CD4-positive, alpha-beta T cell treated with Interleukin-4 for 1 hour (primary cell): ENCODE data around the gene SRRM5.
"Not testable (repeated sequence)": the region's sequence is repeated elsewhere in the genome, so short reads cannot be mapped to it uniquely, and the experiment has no call there.

Experiments
- DNase-seq, 2 donors: peaks; one replicate each; pipeline ENCODE4 v3.0.0-alpha.2; 2020 to 2022

SRRM5 gene

GRCh38 chr19:43616306-43616705 is 4.4 kb downstream of the SRRM5 start:
- DNase-seq: no peak

DNA sequence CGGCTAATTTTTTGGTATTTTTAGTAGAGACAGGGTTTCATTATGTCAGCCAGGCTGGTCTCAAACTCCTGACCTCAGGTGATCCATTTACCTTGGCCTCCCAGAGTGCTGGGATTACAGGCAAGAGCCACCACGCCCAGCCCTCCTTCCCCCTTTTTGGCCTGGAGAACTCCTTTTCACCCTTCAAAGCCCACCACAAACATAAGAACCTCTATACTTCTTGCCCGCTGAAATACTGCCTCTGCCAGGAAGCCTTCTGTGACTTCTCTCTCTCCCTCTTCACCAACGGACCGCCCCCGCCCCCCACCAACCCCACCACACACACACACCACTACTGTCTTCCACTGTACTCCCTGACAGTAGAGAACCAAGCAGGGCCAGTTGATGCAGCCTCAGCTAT is 5.1 kb downstream of the SRRM5 start:
- no peak for DNase-seq

DNA sequence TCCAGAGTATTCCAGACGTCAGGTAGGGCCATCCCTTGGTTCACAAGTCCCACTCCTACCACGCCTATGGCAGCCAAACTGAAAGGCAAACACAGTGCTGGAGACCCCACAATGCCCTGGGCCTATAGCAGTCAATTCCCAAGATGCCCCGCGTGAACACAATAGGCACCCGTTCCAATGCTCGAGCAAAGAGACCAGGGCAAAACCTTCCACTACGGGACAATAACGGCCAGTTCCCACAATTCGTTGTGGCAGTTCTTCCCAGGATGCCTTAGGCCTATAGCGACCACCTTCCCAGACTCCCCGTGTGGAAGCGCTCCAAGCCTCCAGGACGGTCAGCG is 7.0 kb downstream of the SRRM5 start:
- peak; percentile 39 to 44 for DNase-seq

DNA sequence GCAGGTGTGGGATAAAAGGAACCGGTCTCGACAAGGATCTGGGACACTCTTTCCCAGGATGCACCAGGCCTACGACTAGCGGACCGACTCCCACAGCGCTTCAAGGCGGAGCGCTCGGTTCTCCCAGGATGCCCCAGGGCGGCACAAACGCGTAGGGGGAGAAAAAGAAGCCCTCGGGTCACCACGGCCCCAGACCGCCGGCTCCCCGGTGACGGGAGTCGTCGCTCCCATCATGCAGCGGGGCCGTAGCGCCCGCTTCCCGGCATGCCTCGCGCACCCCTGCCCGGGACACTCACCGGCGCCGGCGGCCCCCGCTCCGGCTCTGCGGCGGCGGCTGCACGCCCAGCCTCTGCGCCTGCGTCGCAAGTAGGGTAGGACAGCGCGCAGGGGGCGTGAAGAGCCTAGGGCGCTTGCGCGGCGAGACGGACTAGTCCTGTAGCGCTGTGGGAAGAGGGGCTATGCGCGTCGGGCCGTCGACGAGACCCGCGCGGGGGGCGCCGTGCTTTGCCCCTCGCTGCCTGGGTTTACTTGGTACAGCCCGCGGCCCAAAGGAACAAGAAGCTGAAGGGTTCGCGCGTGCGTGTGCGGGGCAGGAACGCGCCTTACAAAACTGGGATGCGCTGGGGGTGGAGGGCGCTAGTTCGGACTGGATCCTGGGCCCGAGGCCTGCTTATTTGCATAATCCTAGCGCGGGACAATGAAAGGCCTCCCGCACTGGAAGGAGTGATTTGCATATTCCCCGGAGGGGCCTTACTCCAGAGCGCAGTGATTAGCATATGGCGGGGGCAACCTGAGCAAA is 7.6 kb downstream of the SRRM5 start, which contains the start of gene ZNF428:
Gene ZNF428, minus strand, starts transcription at position 368 of the 799 bp plus-strand sequence. CDS start 5,325 bp downstream, outside the sequence.
- DNase-seq: peak; percentile 90

DNA sequence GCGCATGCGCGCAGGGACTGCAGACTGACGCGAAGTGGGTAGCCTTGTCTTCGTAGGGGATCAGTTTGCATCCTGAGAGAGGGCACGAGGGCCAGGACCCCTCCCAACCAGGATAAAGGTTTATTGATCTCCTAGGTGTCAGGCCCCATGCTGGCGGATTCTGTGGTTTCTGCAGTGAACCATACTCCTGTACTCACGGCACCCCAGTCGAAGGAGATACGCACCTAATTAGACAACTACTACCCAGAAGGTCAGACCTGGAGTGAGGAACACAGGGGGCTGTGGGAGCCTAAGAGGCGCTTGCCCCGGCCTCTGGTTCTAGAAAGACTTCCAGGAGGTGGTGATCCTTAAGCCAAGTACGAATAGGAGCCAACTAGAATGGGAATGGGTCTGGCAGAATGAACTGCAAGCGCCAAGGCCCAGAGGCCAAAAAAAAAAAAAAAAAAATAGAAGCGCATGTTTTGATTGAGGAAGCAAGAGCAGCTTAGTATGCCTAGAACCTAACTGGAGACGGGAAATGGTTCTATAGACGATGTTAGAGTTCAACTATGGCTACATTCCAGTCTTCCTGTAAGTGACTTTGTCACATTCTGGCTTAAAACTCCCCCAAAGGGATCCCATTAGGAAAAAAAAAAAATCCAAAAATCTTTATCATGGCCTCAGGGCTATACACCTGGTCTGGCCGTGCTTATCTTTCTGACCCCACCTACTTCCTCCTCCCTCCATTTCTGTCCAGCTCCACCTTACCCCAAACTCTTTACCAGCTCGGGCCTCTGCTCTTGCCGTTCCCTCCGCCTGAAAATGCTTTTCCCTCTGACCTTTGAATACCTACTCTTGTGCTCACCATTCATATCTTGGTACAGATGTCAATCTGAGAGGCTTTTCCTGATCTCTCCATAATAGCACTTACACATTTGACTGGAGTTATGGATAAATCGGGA is 8.4 kb downstream of the SRRM5 start:
- peak in 1 of 2 donors; percentile 87 for DNase-seq

DNA sequence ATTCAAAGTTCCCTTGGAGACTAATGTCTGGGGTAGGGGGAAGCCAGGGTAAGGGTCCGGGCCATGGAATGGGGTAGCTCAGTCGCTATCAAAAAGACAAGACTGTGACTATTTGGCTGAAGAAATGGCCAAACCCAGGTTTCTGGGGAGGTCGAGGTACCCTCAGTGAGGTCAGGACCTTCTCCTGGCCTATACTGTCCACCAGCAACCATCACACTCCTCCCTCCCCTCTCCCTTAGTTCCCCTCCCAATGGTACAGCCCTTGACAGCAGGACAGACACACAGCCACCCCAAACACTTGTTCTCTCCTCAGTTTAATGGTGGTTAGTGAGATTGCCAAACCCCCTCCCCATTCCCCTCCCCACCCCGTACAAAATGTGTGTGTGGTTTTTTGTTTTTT is 10.2 kb downstream of the SRRM5 start:
- DNase-seq: no peak

GRCh38 chr19:43622956-43623355 is 11.1 kb downstream of the SRRM5 start:
- no peak for DNase-seq

- DNase-seq: no peak
Observed at GRCh38 chr19:43623889-43624670, 12.2 kb downstream of the SRRM5 start.

DNA sequence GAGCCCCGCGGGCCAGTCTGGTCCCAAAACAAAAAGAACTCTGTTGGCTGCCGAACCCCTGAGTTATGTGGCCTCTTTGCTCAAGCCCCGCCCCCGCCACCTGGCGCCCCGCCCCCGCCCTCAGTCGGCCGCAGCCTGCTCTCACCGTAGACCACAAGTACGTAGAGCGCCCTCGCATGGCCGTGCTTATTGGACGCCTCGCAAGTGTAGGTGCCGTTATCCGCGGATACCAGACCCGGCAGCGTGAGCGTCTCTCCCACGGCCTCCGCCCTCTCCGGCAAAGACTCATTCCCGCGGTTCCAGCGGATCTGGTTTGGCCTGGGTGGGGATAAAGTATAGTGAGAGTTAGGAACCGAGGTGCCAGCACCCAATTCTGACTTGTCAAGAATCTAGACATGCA is 13.0 kb downstream of the SRRM5 start:
- DNase-seq: peak; percentile 88 to 89

GRCh38 chr19:43625918-43626579 is 14.2 kb downstream of the SRRM5 start:
- peak in 1 of 2 donors; percentile 21 for DNase-seq

DNA sequence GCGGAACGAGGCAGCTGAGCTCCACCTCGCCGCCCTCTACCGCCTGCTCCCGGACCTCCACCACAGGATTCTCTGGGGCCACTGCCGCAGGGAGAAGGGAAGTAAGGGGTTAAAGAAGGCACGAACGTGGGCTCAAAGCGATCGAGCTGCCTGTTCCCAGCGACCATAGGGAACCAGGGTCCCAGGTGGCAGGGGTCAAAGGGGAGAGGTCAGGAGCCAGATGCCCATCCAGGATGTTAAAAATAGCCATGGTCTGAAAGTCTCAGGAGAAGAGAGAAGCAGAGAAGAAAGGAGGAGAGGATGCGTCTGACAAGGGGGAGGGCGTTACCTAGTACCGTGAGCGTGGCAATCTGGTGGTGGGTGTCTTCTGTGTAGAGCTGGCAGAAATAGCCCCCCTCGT is 14.9 kb downstream of the SRRM5 start:
- DNase-seq: no peak

GRCh38 chr19:43628646-43629326 is 16.9 kb downstream of the SRRM5 start:
- DNase-seq: no peak

GRCh38 chr19:43631491-43631890 is 19.6 kb downstream of the SRRM5 start:
- DNase-seq: no peak

DNA sequence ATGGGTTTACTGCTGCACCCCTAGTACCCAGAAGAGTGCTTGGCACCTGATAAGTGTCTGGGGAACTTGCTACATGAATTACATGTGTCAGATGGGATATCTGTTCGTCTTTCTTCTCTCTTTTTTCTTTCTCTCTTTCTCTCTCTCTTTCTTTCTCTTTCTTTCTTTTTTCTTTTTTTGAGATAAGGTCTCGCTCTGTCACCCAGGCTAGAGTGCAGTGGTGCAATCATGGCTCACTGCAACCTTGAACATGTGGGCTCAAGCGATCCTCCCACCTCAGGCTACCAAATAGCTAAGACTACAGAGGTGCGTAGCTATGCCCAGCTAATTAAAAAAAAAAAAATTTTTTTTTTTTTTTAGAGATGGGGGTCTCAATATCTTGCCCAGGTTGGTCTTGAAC is 21.6 kb downstream of the SRRM5 start:
- DNase-seq: no peak

DNA sequence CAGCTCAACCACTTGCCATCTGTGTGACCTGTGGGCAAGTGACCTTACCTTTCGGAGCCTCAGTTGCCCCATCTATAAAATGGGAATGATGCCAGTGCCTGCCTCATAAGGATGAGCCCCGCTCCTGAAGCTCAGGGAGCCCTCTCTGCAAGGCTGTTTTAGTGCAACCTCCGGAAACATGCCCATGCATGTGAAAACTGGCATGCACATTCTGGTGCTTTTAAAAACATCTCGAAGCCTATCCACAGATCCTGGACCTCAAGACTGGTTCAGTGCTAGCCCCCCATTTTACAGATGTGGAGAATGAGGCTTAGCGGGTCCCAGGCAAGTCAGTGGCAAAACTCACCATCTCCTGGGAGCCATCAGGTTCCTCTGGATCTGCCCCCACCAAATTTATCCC is 22.2 kb downstream of the SRRM5 start:
- no peak for DNase-seq

- no peak for DNase-seq
Observed at GRCh38 chr19:43634506-43634871, 22.6 kb downstream of the SRRM5 start.

DNA sequence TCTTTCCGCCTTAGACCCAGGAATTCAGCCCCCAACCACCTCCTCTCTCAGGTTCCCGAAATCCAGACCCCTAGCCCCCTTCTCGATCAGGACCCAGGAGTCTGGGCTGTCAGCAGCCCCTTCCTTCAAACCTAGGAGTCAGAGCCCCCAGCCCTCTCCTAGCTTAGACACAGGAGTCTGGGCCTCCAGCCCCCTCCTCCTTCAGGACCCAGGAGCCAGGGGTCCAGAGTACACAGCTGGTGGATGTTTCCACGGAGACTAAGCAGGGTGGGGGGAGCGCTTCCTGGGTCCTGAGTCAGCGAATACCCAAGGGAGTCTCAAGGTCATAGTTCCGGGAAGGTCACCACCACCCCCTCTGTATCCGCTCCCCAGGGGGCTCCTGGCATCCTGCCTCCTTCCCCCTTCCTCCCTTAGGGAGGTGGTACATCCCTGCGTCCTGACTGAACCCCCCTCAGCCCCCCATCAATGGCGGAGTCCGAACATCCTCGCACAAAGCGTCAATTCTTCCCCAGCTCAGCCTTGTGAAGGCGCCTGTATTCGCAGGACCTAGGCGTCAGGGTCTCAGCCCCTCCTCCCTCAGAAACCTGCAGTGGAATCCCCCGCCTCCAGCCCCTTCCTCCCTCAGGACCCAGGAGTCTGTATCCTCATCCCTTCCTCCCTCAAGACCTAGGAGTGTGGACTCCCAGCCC is 23.1 kb downstream of the SRRM5 start:
- no peak for DNase-seq

DNA sequence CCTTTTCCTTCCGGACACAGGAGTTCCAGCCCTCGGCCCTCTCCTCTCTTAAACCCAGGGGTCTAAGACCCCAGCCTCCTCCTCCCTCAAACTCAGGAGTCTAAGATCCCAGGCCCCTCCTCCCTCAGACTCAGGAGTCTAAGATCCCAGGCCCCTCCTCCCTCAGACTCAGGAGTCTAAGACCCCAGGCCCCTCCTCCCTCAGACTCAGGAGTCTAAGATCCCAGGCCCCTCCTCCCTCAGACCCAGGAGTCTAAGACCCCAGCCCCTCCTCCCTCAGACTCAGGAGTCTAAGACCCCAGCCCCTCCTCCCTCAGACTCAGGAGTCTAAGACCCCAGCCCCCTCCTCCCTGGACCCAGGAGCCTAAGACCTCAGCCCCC is 23.7 kb downstream of the SRRM5 start:
- DNase-seq: not testable (repeated sequence)

GRCh38 chr19:43636121-43636683 is 24.3 kb downstream of the SRRM5 start:
- no peak for DNase-seq

DNA sequence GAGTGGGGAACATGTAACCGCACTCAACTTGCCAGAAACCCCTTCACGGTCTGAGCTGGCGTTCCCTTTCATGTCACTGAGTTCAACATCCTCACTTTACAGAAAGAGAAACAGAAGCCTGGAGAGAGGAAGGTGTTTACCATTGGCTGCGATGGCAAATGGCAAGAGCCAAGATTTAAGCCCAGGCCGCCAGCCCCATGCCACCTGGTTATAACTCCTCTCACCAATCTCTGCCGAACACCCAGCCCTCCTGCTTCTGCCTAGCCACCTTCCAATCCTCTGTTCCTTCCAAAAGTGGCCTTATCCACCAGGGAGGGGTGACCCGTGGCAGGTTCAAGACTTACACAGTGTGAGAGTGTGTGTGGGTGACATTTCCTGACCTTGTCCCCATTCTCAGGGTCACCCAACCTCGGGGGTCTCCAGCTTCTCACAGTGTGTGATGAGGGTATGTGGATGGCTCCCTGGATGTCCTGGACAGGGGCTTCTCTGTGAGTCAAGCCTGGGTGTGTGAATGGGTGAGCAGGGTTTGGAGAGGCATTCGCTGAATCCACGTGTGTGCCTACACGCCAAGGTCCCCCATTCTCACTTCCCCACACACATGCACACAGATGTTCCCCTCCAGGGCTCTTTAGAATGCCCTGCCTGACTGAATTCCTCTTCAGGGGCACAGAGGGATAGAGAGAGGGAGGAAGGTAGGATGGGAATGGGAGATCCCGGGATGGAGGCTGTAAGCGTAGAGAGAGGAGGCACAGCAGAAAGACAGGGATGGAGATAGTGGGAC is 26.5 kb downstream of the SRRM5 start:
- DNase-seq: peak in 1 of 2 donors; percentile 13
